Fibroblast of lung (primary cell): ENCODE data around the gene FAM181A. TPM values are rescaled to one million over a fixed set of nuclear protein-coding genes. Genes with fewer than 3 reads are reported as not detected.

ENCODE experiments used
- DNase-seq, 2 donors: peaks; one replicate each; pipeline versions ENCODE4 v3.0.0 to v3.0.0-alpha.2; 2010; ENCODE audit warnings: low read depth in 2 of 2
- H2AFZ ChIP-seq: 2 replicates; pipeline ENCODE4 v1.5.1; 2012; ENCODE audit warnings: low read length, control low read depth, inconsistent platforms
- H3K27ac ChIP-seq: 2 replicates; pipeline ENCODE4 v1.5.1; 2011; ENCODE audit warnings: low read length, control low read depth; ENCODE audit not compliant: insufficient read depth
- H3K27me3 ChIP-seq: 2 replicates; pipeline ENCODE4 v1.5.1; 2011; ENCODE audit warnings: mild to moderate bottlenecking, low read length; ENCODE audit not compliant: control insufficient read depth, insufficient read depth
- H3K36me3 ChIP-seq: 2 replicates; pipeline ENCODE4 v1.5.1; 2011; ENCODE audit warnings: low read length; ENCODE audit not compliant: control insufficient read depth, insufficient read depth
- H3K4me1 ChIP-seq: 2 replicates; pipeline ENCODE4 v1.5.1; 2011; ENCODE audit warnings: low read length; ENCODE audit not compliant: control insufficient read depth, insufficient read depth; ENCODE audit errors: extremely low read depth
- H3K4me2 ChIP-seq: 2 replicates; pipeline ENCODE4 v1.5.1; 2011; ENCODE audit warnings: low read length, control low read depth; ENCODE audit not compliant: insufficient read depth; ENCODE audit errors: extremely low read depth
- H3K4me3 ChIP-seq, 4 experiments: fragments of 200-600 bp in 1 of 4; sonication (generic) in 1 of 4; replicated peaks in 1 of 4; 2 replicates each; pipeline ENCODE4 v1.5.1; 2011 to 2016; ENCODE audit warnings: low read length in 4 of 4, low read depth in 3 of 4, mild to moderate bottlenecking in 3 of 4, control low read depth in 2 of 4, inconsistent platforms in 1 of 4, mixed read lengths in 1 of 4; ENCODE audit not compliant: insufficient read depth in 1 of 4; ENCODE audit errors: control extremely low read depth in 1 of 4
- H3K79me2 ChIP-seq: 2 replicates; pipeline ENCODE4 v1.5.1; 2012; ENCODE audit warnings: mild to moderate bottlenecking, low read length, inconsistent platforms; ENCODE audit not compliant: control insufficient read depth, insufficient read depth
- H3K9ac ChIP-seq: 2 replicates; pipeline ENCODE4 v1.5.1; 2011; ENCODE audit warnings: mild to moderate bottlenecking, low read length, control low read depth; ENCODE audit not compliant: insufficient read depth
- H3K9me3 ChIP-seq: 2 replicates; pipeline ENCODE4 v1.5.1; 2012; ENCODE audit warnings: low read depth, low read length; ENCODE audit not compliant: control insufficient read depth, insufficient read depth
- H4K20me1 ChIP-seq: 2 replicates; pipeline ENCODE4 v1.5.1; 2011; ENCODE audit warnings: low read length; ENCODE audit not compliant: control insufficient read depth, insufficient read depth; ENCODE audit errors: extremely low read depth
- EZH2 ChIP-seq: IDR thresholded peaks from 2 replicates; pipeline ENCODE4 v1.5.1; 2012; ENCODE audit warnings: low read length, control low read depth, mild to moderate bottlenecking; ENCODE audit errors: missing control alignments
- polyA plus RNA-seq, 2 donors: library from polyadenylated mRNA; depleted of rRNA in 1 of 2; stranded (reverse) in 1 of 2; unstranded in 1 of 2; fragments of >200 nt; gene quantifications; 2 replicates each; pipeline ENCODE4 v1.2.1, GENCODE V29; 2011 to 2012; ENCODE audit warnings: missing spikeins in 1 of 2
- total RNA-seq: library from RNA; depleted of rRNA; stranded (reverse); fragments of >200 nt; gene quantifications from 2 replicates; pipeline ENCODE4 v1.2.1, GENCODE V29; 2014
- TF ChIP-seq, protein P1 (sequence below), 2 donors: IDR thresholded peaks in 1 of 2; conservative IDR thresholded peaks in 1 of 2; 1 replicate in 1 of 2; 2 replicates in 1 of 2; pipeline ENCODE4 v1.5.1; 2011 to 2012; ENCODE audit warnings: low read length in 2 of 2, control low read depth in 1 of 2, inconsistent platforms in 1 of 2, low read depth in 1 of 2, mild to moderate bottlenecking in 1 of 2

The FAM181A gene
- total and polyA plus RNA-seq, 2 donors (not counting 1 experiment from before 2014, with no cell fraction given) = not detected

- Histone ChIP-seq H3K79me2 (no peaks in the 10 kb centered on the region), H3K9ac (no peak overlapping the region), H3K27ac (no peak overlapping the region), H3K27me3 (no peaks in the 10 kb centered on the region), H3K36me3 (no peaks in the 10 kb centered on the region), H3K4me3 (no peak overlapping the region), H3K4me2 (no peak overlapping the region), H4K20me1 (no peaks in the 10 kb centered on the region), H3K4me1 (no peaks in the 10 kb centered on the region), H3K9me3 (no peaks in the 10 kb centered on the region), H2AFZ (no peak overlapping the region)
- TF ChIP-seq EZH2 = no peak
- TF ChIP-seq, protein P1, sequence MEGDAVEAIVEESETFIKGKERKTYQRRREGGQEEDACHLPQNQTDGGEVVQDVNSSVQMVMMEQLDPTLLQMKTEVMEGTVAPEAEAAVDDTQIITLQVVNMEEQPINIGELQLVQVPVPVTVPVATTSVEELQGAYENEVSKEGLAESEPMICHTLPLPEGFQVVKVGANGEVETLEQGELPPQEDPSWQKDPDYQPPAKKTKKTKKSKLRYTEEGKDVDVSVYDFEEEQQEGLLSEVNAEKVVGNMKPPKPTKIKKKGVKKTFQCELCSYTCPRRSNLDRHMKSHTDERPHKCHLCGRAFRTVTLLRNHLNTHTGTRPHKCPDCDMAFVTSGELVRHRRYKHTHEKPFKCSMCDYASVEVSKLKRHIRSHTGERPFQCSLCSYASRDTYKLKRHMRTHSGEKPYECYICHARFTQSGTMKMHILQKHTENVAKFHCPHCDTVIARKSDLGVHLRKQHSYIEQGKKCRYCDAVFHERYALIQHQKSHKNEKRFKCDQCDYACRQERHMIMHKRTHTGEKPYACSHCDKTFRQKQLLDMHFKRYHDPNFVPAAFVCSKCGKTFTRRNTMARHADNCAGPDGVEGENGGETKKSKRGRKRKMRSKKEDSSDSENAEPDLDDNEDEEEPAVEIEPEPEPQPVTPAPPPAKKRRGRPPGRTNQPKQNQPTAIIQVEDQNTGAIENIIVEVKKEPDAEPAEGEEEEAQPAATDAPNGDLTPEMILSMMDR (conservative IDR thresholded peaks at IDR 0.05 in 1 of 2, IDR thresholded peaks at IDR 0.05 in 1 of 2; ENCODE audit: low read depth in 1 of 2, low read length in 2 of 2) = no peak
- DNase-seq = no peak
Measured at GRCh38 chr14:93938751-93939303, 11.7 kb downstream of the FAM181A start.

DNA sequence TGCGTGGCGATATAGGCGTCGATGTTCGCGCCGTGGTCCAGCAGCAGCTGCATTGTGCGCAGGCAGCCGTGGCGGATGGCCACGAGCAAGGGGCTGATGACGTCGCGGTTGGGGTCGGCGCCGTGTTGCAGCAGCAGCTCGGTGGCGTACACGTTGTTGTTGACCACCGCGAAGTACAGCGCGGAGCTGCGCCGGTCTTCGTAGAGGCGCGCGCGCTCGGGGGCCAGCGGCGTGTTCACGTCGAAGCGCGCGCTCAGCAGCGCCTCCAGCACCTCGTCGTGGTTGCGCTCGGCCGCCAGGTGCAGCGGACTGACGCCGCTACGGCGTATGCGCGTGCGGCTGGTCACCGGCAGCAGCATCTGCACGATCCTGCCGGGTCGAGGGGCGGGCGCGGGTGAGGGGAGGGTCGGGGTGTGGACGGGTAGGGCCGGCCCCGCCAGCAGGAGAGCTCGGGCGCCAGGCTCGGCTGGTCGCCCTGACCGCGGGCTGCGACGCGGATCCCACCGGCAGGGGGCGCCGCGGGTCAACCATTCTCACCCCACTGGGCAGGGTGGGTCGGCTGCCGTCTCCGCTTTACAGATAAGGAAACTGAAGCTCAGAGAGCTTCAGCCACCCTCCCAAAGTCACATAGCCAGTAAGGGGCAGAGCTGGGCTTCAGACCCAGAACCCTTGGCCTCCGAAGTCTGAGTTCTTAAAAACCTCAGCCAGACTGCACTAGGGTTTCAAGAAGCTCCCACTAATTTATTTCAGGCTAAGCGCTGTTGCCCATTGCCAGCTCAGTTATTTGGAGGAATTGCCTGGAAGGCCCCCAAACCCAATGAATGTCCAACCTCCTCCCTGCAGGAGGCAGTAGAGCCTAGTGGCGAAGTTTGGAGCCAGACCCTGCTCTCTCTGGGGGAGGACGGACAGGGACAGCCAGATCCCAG, 12.4 kb downstream of the FAM181A start:
- H3K27ac ChIP-seq = no peak overlapping the region
- no peak overlapping the region for H2AFZ ChIP-seq
- TF ChIP-seq EZH2 = peak; percentile 52
- TF ChIP-seq, protein P1 (conservative IDR thresholded peaks at IDR 0.05 in 1 of 2, IDR thresholded peaks at IDR 0.05 in 1 of 2; ENCODE audit: low read depth in 1 of 2, low read length in 2 of 2) = peak; percentile 44 to 48
- no peak overlapping the region for H3K9ac ChIP-seq
- no peaks in the 10 kb centered on the region for H3K4me1 ChIP-seq
- H3K4me3 ChIP-seq = no peak overlapping the region
- no peaks in the 10 kb centered on the region for H3K79me2 ChIP-seq
- H3K36me3 ChIP-seq = no peaks in the 10 kb centered on the region
- H3K9me3 ChIP-seq = no peaks in the 10 kb centered on the region
- no peak overlapping the region for H3K4me2 ChIP-seq
- no peaks in the 10 kb centered on the region for H4K20me1 ChIP-seq
- DNase-seq = peak; percentile 47 to 53
- H3K27me3 ChIP-seq = no peaks in the 10 kb centered on the region

- Histone ChIP-seq H3K4me2 (no peak overlapping the region), H3K4me3 (no peak overlapping the region), H3K4me1 (no peaks in the 10 kb centered on the region), H3K27me3 (no peaks in the 10 kb centered on the region), H4K20me1 (no peaks in the 10 kb centered on the region), H2AFZ (no peak overlapping the region), H3K9me3 (no peaks in the 10 kb centered on the region), H3K36me3 (no peaks in the 10 kb centered on the region), H3K9ac (no peak overlapping the region), H3K27ac (no peak overlapping the region), H3K79me2 (no peaks in the 10 kb centered on the region)
- TF ChIP-seq, protein P1 (conservative IDR thresholded peaks at IDR 0.05 in 1 of 2, IDR thresholded peaks at IDR 0.05 in 1 of 2; ENCODE audit: low read depth in 1 of 2, low read length in 2 of 2) = no peak
- no peak for DNase-seq
Measured at GRCh38 chr14:93940437-93940836, 13.3 kb downstream of the FAM181A start.
